GM12878 (cell line): ENCODE measurements around the gene INO80. TPM values are rescaled to one million over a fixed set of nuclear protein-coding genes. Genes with fewer than 3 reads are reported as not detected.

Source experiments
- BHLHE40 ChIP-seq, 2 experiments: fragments of 450-650 bp in 1 of 2; IDR thresholded peaks; 2 replicates each; pipeline ENCODE4 v1.6.1; 2011 to 2017; ENCODE audit warnings: low read depth in 2 of 2, borderline replicate concordance in 1 of 2, improper control_type of control experiment in 1 of 2, low read length in 1 of 2, mild to moderate bottlenecking in 1 of 2
- CBX3 ChIP-seq: fragments of 200-600 bp; sonication (generic); IDR thresholded peaks from 2 replicates; pipeline ENCODE4 v1.6.1; 2016; ENCODE audit warnings: low read depth, borderline replicate concordance
- CHD4 ChIP-seq: fragments of 200-600 bp; sonication (generic); IDR thresholded peaks from 2 replicates; pipeline ENCODE4 v1.6.1; 2016; ENCODE audit warnings: mild to moderate bottlenecking
- CREM ChIP-seq: IDR thresholded peaks from 2 replicates; pipeline ENCODE4 v1.6.1; 2014; ENCODE audit warnings: antibody characterized with exemption, low read depth
- EGR1 ChIP-seq, 2 experiments: IDR thresholded peaks; 1 replicate in 1 of 2; 2 replicates in 1 of 2; pipeline ENCODE4 v1.6.1; 2011 to 2012; ENCODE audit warnings: low read depth in 2 of 2, low read length in 2 of 2, borderline replicate concordance in 1 of 2, mild to moderate bottlenecking in 1 of 2, moderate library complexity in 1 of 2
- EP300 ChIP-seq, 2 experiments: fragments of 150-350 bp in 1 of 2; IDR thresholded peaks; 2 replicates each; pipeline ENCODE4 v1.6.1; 2011 to 2012; ENCODE audit warnings: low read depth in 2 of 2, low read length in 2 of 2, borderline replicate concordance in 1 of 2, improper control_type of control experiment in 1 of 2, inconsistent platforms in 1 of 2; ENCODE audit not compliant: control insufficient read depth in 1 of 2
- ESRRA ChIP-seq: IDR thresholded peaks from 2 replicates; pipeline ENCODE4 v1.6.1; 2012; ENCODE audit warnings: mild to moderate bottlenecking, low read length, improper control_type of control experiment
- HDAC2 ChIP-seq: fragments of 200-600 bp; sonication (generic); IDR thresholded peaks from 2 replicates; pipeline ENCODE4 v1.6.1; 2017
- IKZF2 ChIP-seq, 2 experiments: fragments of 450-650 bp; IDR thresholded peaks; 2 replicates each; pipeline ENCODE4 v1.6.1; 2017; ENCODE audit warnings: mild to moderate bottlenecking in 2 of 2, moderate library complexity in 2 of 2
- LARP7 ChIP-seq: fragments of 450-650 bp; IDR thresholded peaks from 2 replicates; pipeline ENCODE4 v1.6.1; 2017; ENCODE audit warnings: mild to moderate bottlenecking
- NR2C1 ChIP-seq: fragments of 450-650 bp; IDR thresholded peaks from 2 replicates; pipeline ENCODE4 v1.6.1; 2017; ENCODE audit warnings: antibody characterized with exemption, mild to moderate bottlenecking, moderate library complexity
- RAD51 ChIP-seq: fragments of 450-650 bp; IDR thresholded peaks from 2 replicates; pipeline ENCODE4 v1.6.1; 2016; ENCODE audit warnings: moderate library complexity, mild to moderate bottlenecking, inconsistent platforms
- SPI1 ChIP-seq: IDR thresholded peaks from 2 replicates; pipeline ENCODE4 v1.6.1; 2011; ENCODE audit warnings: low read depth, mild to moderate bottlenecking, low read length, moderate library complexity, borderline replicate concordance; ENCODE audit not compliant: insufficient read depth
- TAF1 ChIP-seq: IDR thresholded peaks from 2 replicates; pipeline ENCODE4 v1.6.1; 2011; ENCODE audit warnings: mild to moderate bottlenecking, low read depth, low read length, borderline replicate concordance
- TBL1XR1 ChIP-seq: IDR thresholded peaks from 2 replicates; pipeline ENCODE4 v1.6.1; 2012; ENCODE audit warnings: low read depth, low read length, improper control_type of control experiment
- TCF12 ChIP-seq: IDR thresholded peaks from 2 replicates; pipeline ENCODE4 v1.6.1; 2011; ENCODE audit warnings: low read depth, mild to moderate bottlenecking, low read length
- ZBED1 ChIP-seq: IDR thresholded peaks from 2 replicates; pipeline ENCODE4 v1.6.1; 2016; ENCODE audit warnings: borderline replicate concordance
- ZNF217 ChIP-seq: fragments of 450-650 bp; IDR thresholded peaks from 2 replicates; pipeline ENCODE4 v1.6.1; 2017; ENCODE audit warnings: antibody characterized with exemption, mild to moderate bottlenecking
- polyA plus RNA-seq, 11 experiments: library from polyadenylated mRNA; depleted of rRNA in 4 of 11; unstranded in 6 of 11; stranded (reverse) in 5 of 11; fragments of >200 nt; fragmentation: Nextera tagmentation in 4 of 11; fragmentation: Illumina TruSeq in 1 of 11; extraction: Ambion mirVana in 4 of 11; extraction: Trizol in 1 of 11; gene quantifications; 1 replicate in 1 of 11; 2 replicates in 10 of 11; pipeline versions ENCODE4 v1.2.1 to v1.2.3, GENCODE V29; 2011 to 2016; ENCODE audit warnings: inconsistent platforms in 2 of 11, missing spikeins in 2 of 11, low read depth in 1 of 11
- total RNA-seq, 4 experiments: library from RNA; depleted of rRNA in 3 of 4; stranded (reverse); fragments of >200 nt in 3 of 4; fragmentation: Illumina TruSeq in 1 of 4; extraction: Trizol in 1 of 4; gene quantifications; 2 replicates each; pipeline versions ENCODE4 v1.2.1 to v1.2.3, GENCODE V29; 2013 to 2021
- TF ChIP-seq, protein P1 (sequence below): fragments of 450-650 bp; IDR thresholded peaks from 2 replicates; pipeline ENCODE4 v1.6.1; 2018; ENCODE audit warnings: borderline replicate concordance, mild to moderate bottlenecking; ENCODE audit not compliant: partially characterized antibody
- TF ChIP-seq, protein P2 (sequence below): fragments of 450-650 bp; conservative IDR thresholded peaks from 2 replicates; pipeline ENCODE4 v1.6.1; 2017; ENCODE audit warnings: mild to moderate bottlenecking, moderate library complexity
- TF ChIP-seq, protein P3 (sequence below): fragments of 450-650 bp; IDR thresholded peaks from 2 replicates; pipeline ENCODE4 v1.6.1; 2017; ENCODE audit warnings: low read depth, mild to moderate bottlenecking, moderate library complexity
- TF ChIP-seq, protein P4 (sequence below): IDR thresholded peaks from 2 replicates; pipeline ENCODE4 v1.6.1; 2012; ENCODE audit warnings: low read depth, low read length, improper control_type of control experiment

Gene INO80
- total and polyA plus RNA-seq, 10 of the 15 experiments (the other 5 are each of a cell fraction or from before 2014, with no cell fraction given) = 4.5 to 25.0 (median 14.2) TPM

DNA sequence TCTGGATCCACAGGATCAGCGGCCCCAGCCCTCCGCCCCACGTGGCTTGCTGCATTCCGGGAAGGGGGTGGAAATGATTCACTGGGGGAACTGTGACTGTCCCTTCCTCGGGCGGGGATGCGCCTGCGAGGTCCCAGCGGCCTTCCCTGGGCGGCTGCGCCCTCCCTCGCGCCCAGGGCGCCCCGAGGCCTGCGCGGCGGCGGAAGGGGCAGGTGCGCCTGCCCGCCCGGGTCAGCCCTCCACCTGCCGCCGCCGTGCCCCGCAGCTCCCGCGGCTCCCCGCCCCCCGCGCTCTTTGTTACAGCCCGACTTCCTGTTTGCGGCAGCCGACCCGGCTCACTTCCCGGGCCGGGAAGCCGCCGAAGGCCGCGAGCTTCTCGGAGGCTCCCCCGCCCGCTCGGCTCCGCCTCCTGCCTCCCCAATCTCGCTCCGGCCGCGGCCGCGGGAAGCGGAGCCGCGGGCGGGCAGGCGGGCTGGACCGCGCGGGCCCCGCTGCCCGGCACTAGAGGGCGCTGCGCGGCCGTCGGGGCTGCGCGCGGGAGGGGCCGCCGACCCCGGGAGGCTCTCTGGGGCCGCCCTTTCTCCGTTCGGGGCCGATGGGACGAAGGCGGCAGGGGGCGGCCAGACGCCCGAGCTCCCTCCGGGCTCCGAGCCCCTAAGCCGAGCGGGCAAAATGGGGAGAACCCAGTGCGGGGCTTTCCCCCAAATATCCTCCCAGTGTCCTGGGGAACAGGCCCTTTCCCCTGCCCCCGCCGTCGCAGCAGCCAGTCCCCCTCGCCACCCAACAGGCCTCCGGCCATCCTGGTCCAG, 174.3 kb downstream of the INO80 start (continued):
- TF ChIP-seq IKZF2 (IDR thresholded peaks at IDR 0.05) (0 out of 4 replicates have a peak, but pooled peaks of 1 of the 2 experiments have one; percentile 1), NR2C1 (no peak), LARP7 (peak; percentile 80; the same call in 1 of the 2 replicates), ZNF217 (peak; percentile 85), ZBED1 (no peak), EP300 (IDR thresholded peaks at IDR 0.05; ENCODE audit: borderline replicate concordance in 1 of 2, control insufficient read depth in 1 of 2, low read depth in 2 of 2, low read length in 2 of 2) (no peak), RAD51 (no peak), CREM (peak; percentile 15; the same call in 1 of the 2 replicates), HDAC2 (no peak), TCF12 (0 out of 2 replicates have a peak, but pooled peaks have one; percentile 13), ESRRA (no peak), TAF1 (0 out of 2 replicates have a peak, but pooled peaks have one; percentile 14), CBX3 (no peak), EGR1 (IDR thresholded peaks at IDR 0.05; ENCODE audit: borderline replicate concordance in 1 of 2, low read depth in 2 of 2, low read length in 2 of 2) (0 out of 3 replicates have a peak, but pooled peaks of 1 of the 2 experiments have one; percentile 22), SPI1 (peak; percentile 20; the same call in 1 of the 2 replicates), BHLHE40 (IDR thresholded peaks at IDR 0.05; ENCODE audit: borderline replicate concordance in 1 of 2, low read depth in 2 of 2, low read length in 1 of 2) (peak in 1 of 2 experiments; percentile 69; a peak in 2 of 4 replicates), TBL1XR1 (no peak), CHD4 (no peak)
- TF ChIP-seq, protein P1, sequence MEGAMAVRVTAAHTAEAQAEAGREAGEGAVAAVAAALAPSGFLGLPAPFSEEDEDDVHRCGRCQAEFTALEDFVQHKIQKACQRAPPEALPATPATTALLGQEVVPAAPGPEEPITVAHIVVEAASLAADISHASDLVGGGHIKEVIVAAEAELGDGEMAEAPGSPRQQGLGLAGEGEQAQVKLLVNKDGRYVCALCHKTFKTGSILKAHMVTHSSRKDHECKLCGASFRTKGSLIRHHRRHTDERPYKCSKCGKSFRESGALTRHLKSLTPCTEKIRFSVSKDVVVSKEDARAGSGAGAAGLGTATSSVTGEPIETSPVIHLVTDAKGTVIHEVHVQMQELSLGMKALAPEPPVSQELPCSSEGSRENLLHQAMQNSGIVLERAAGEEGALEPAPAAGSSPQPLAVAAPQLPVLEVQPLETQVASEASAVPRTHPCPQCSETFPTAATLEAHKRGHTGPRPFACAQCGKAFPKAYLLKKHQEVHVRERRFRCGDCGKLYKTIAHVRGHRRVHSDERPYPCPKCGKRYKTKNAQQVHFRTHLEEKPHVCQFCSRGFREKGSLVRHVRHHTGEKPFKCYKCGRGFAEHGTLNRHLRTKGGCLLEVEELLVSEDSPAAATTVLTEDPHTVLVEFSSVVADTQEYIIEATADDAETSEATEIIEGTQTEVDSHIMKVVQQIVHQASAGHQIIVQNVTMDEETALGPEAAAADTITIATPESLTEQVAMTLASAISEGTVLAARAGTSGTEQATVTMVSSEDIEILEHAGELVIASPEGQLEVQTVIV = no peak
- TF ChIP-seq, protein P2, sequence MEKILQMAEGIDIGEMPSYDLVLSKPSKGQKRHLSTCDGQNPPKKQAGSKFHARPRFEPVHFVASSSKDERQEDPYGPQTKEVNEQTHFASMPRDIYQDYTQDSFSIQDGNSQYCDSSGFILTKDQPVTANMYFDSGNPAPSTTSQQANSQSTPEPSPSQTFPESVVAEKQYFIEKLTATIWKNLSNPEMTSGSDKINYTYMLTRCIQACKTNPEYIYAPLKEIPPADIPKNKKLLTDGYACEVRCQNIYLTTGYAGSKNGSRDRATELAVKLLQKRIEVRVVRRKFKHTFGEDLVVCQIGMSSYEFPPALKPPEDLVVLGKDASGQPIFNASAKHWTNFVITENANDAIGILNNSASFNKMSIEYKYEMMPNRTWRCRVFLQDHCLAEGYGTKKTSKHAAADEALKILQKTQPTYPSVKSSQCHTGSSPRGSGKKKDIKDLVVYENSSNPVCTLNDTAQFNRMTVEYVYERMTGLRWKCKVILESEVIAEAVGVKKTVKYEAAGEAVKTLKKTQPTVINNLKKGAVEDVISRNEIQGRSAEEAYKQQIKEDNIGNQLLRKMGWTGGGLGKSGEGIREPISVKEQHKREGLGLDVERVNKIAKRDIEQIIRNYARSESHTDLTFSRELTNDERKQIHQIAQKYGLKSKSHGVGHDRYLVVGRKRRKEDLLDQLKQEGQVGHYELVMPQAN = peak; percentile 73; the same call in 1 of the 2 replicates
- TF ChIP-seq, protein P3, sequence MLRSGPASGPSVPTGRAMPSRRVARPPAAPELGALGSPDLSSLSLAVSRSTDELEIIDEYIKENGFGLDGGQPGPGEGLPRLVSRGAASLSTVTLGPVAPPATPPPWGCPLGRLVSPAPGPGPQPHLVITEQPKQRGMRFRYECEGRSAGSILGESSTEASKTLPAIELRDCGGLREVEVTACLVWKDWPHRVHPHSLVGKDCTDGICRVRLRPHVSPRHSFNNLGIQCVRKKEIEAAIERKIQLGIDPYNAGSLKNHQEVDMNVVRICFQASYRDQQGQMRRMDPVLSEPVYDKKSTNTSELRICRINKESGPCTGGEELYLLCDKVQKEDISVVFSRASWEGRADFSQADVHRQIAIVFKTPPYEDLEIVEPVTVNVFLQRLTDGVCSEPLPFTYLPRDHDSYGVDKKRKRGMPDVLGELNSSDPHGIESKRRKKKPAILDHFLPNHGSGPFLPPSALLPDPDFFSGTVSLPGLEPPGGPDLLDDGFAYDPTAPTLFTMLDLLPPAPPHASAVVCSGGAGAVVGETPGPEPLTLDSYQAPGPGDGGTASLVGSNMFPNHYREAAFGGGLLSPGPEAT = no peak
- TF ChIP-seq, protein P4, sequence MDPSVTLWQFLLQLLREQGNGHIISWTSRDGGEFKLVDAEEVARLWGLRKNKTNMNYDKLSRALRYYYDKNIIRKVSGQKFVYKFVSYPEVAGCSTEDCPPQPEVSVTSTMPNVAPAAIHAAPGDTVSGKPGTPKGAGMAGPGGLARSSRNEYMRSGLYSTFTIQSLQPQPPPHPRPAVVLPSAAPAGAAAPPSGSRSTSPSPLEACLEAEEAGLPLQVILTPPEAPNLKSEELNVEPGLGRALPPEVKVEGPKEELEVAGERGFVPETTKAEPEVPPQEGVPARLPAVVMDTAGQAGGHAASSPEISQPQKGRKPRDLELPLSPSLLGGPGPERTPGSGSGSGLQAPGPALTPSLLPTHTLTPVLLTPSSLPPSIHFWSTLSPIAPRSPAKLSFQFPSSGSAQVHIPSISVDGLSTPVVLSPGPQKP = no peak
